WERI-Rb-1 (cell line): Measurements from ENCODE around the gene IL17RB.

Experiments used
- DNase-seq: peaks from one replicate; pipeline ENCODE4 v3.0.0-alpha.2; 2020
- H3K27ac ChIP-seq: fragments of 250-450 bp; sonication (Bioruptor Pico); 2 replicates; pipeline ENCODE4 v1.5.1; 2020; ENCODE audit warnings: mild to moderate bottlenecking, moderate library complexity
- H3K27me3 ChIP-seq: fragments of 250-450 bp; sonication (Bioruptor Pico); 2 replicates; pipeline ENCODE4 v1.5.1; 2021; ENCODE audit warnings: mild to moderate bottlenecking, low read depth, moderate library complexity; ENCODE audit not compliant: insufficient read depth, severe bottlenecking
- H3K36me3 ChIP-seq: fragments of 250-450 bp; sonication (Bioruptor Pico); 2 replicates; pipeline ENCODE4 v1.5.1; 2020; ENCODE audit warnings: mild to moderate bottlenecking, moderate library complexity
- H3K4me3 ChIP-seq: 2 replicates; pipeline ENCODE4 v1.5.1; 2011; ENCODE audit warnings: low read depth, mild to moderate bottlenecking, control low read depth, low read length
- H3K9me3 ChIP-seq: fragments of 250-450 bp; sonication (Bioruptor Pico); 2 replicates; pipeline ENCODE4 v1.5.1; 2021; ENCODE audit warnings: mild to moderate bottlenecking, moderate library complexity; ENCODE audit not compliant: severe bottlenecking
- TF ChIP-seq, protein P1 (sequence below): IDR thresholded peaks from 2 replicates; pipeline ENCODE4 v1.5.1; 2011; ENCODE audit warnings: low read depth, mild to moderate bottlenecking, control low read depth, inconsistent platforms, low read length

Gene IL17RB

DNA sequence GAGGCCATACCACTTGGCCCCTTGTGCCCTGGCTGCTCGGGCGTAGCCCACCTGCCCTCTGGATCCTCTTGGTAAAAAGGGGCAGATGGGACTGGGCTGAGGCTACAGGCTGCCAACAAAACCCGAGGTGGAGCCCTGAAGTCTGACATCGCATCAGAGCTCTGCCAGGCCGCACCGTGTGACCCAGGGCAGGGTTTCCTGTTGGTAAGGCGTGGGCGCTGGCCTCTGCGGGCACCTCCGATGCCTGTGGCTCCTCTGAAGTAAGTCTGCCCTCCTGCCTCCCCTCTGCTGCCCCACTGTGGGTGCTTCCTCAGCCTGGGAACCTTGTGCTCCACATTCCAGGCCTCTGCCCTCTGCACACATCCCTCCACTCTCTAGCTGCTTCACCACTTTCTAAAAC is 9.0 kb upstream of the IL17RB start:
- no peak overlapping the region for H3K27ac ChIP-seq
- no peak for DNase-seq
- no peak overlapping the region for H3K4me3 ChIP-seq
- no peaks in the 10 kb centered on the region for H3K36me3 ChIP-seq
- TF ChIP-seq, protein P1, sequence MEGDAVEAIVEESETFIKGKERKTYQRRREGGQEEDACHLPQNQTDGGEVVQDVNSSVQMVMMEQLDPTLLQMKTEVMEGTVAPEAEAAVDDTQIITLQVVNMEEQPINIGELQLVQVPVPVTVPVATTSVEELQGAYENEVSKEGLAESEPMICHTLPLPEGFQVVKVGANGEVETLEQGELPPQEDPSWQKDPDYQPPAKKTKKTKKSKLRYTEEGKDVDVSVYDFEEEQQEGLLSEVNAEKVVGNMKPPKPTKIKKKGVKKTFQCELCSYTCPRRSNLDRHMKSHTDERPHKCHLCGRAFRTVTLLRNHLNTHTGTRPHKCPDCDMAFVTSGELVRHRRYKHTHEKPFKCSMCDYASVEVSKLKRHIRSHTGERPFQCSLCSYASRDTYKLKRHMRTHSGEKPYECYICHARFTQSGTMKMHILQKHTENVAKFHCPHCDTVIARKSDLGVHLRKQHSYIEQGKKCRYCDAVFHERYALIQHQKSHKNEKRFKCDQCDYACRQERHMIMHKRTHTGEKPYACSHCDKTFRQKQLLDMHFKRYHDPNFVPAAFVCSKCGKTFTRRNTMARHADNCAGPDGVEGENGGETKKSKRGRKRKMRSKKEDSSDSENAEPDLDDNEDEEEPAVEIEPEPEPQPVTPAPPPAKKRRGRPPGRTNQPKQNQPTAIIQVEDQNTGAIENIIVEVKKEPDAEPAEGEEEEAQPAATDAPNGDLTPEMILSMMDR, result no peak
- no peaks in the 10 kb centered on the region for H3K27me3 ChIP-seq
- H3K9me3 ChIP-seq, result no peaks in the 10 kb centered on the region

DNA sequence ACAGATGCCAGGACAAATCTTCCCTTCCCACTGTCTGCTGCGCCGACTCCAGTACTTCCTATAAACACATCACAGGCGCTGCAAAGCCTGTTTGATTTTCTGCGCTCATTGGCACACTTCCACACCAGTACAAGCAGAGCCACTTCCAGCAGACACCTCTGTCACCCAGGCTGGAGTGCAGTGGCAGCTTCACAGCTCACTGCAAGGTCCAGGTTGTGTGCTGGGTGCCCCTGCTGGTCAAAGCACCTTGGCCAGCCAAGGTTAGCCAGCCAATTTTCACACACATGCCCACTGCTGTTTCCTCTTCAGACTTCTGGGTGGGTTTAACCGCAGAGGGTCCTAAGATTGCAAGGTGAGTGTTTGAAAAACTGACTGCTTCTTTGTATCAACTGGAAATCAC is 5.1 kb upstream of the IL17RB start:
- TF ChIP-seq, protein P1, result peak; percentile 55
- H3K27me3 ChIP-seq, result no peaks in the 10 kb centered on the region
- no peak overlapping the region for H3K27ac ChIP-seq
- no peak for DNase-seq
- no peaks in the 10 kb centered on the region for H3K36me3 ChIP-seq
- H3K9me3 ChIP-seq, result no peaks in the 10 kb centered on the region
- H3K4me3 ChIP-seq, result no peak overlapping the region

DNA sequence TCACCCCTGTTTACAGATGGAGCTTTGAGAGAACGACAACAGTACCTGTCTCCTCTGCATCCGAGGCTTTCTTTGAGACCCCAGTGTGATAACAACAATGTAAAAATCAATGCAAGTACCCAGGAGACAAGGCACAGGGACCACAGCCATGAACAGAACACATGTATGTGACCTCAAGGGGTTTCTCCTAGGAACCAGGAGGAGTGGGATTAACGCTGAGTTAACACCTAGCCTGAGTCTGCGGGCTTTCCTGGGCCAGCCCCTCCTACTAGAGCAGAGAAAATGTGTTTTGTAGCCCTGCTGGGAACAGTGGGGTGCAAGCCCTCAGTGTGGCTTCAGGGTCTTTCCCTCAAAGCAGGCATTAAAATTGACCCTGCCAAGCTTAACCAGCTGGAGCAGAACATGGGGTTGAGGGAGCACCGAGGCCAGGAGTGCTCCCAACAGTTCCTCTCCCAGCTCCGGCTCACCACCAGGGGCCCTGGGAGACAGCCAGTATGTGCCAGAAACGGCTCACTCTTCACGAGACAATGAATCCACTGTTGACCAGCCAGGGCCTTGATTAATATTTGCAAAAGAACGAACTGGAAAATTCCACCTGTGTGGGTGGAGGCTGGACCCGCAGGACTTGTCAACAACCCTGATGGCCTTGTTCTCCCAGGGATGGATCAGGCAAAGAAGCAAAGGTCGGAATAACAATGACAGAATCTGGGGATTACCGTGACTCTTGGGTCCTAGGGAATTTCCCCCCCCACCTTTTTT is 3.8 kb upstream of the IL17RB start:
- no peaks in the 10 kb centered on the region for H3K27me3 ChIP-seq
- peaks cover 4% of the 10 kb centered on the region for H3K9me3 ChIP-seq
- no peak overlapping the region for H3K4me3 ChIP-seq
- TF ChIP-seq, protein P1, result no peak
- H3K27ac ChIP-seq, result peak overlapping the region; percentile 48
- H3K36me3 ChIP-seq, result no peaks in the 10 kb centered on the region
- DNase-seq, result no peak

DNA sequence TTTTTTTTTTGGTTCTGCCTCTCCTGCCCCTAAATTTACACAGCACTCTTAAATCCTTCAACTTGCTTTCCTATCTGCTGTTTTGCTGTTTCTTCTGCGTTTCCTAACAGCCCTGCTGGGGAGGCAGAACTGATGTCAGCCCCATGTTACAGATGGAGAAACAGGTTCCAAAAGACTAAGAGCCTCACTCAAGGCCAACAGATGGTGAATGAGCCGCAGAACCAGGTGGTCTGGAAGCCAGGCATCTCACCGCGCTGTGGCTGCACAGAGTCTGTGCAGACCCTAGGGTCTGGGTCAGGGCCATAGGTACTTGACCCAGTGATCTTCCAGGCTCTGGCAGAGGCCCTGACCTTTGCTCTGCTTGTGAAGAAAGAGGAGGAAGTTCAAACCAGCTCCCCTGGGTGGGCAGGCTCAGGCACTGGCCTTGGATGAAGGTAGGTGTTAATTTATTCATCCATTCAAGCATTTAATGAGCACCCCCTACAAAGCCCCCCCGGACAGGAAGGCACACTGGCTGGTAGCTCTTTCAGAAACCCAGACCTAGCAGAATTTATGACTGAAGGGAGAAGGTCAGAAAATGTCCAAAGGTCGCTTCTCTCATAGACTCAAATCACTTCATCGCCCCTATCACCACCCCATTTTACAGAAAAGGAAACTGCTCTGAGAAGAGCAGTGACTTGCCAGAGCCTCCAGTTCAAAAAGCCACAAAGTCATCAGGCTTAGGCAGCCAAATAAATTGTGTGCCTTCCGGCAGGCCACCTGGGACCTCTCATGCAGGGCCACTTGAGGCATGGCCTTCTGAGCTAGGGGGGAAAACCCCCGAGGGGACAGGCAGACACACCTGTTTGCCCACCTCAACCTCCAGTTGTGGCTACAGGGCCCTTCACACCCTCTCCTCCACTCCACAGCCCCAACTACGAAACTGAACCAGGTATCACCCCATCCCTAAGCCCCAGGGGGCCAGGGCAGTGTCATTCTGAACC is 2.9 kb upstream of the IL17RB start:
- H3K4me3 ChIP-seq, result no peak overlapping the region
- H3K36me3 ChIP-seq, result no peaks in the 10 kb centered on the region
- no peaks in the 10 kb centered on the region for H3K27me3 ChIP-seq
- DNase-seq, result peak; percentile 47
- TF ChIP-seq, protein P1, result no peak
- H3K27ac ChIP-seq, result no peak overlapping the region
- H3K9me3 ChIP-seq, result peaks cover 4% of the 10 kb centered on the region

DNA sequence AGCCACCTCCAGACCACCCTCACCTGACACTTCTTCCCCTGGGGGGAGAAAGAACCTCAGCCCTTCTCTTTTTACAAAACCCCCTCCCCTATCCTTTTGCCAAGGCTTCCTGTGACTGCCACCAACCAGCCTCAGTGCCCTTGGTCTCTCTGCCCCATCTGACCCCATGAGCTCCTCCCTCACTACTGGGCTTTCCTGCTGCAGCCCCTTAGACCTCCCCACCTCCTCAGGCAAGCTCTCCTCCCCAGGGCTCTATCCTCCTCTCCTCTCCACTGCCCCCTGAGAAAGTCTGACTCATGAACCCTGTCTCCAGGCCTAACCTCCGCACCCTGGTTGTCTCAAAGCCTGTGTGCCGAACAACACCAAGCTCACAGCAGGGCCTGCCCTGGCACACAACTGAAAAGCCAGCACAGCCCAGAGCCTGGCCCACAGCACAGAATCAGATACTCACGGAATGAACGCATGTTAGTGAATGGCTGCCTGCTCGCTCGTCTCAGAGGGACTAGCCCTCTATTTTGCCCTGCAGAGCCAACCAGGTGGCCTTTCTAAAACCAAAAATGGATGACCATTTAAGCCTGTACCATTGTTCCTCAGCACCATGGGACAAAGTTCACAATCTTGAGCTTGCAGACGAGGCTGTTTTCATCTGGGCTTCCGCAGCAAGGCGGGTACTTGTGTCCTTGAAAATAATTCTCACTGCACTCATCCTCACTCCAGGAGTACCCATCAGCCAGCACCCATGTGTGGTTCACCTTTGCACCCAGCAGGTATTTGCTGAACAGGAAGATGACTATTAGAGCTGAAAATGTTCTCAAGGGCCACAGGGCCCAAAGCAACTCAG is 1.9 kb upstream of the IL17RB start:
- Histone ChIP-seq H3K36me3 (no peaks in the 10 kb centered on the region), H3K4me3 (no peak overlapping the region)

More for the DNA sequence above, 1.9 kb upstream of the IL17RB start:
- no peaks in the 10 kb centered on the region for H3K27me3 ChIP-seq
- TF ChIP-seq, protein P1, result no peak
- no peak for DNase-seq
- H3K9me3 ChIP-seq, result peaks cover 4% of the 10 kb centered on the region
- H3K27ac ChIP-seq, result no peak overlapping the region
